Nucleus accumbens (tissue), 56 donors: ENCODE results near the gene ATM.
"Not testable (repeated sequence)": the region's sequence is repeated elsewhere in the genome, so short reads cannot be mapped to it uniquely, and the experiment has no call there.

Experiments
- DNase-seq, 56 donors: peaks; one replicate each; lab custom pipeline; 2025; lab: John Stamatoyannopoulos, UW

ATM gene

GRCh38 chr11:108346451-108346850 lies 123.6 kb downstream of the ATM start:
- no peak for DNase-seq

- DNase-seq, result no peak
Measured at GRCh38 chr11:108351468-108351867, 128.6 kb downstream of the ATM start.

- no peak for DNase-seq
Measured at GRCh38 chr11:108364159-108364558, 141.3 kb downstream of the ATM start.

GRCh38 chr11:108368134-108368533 lies 145.3 kb downstream of the ATM start:
- no peak for DNase-seq

- no peak for DNase-seq
Measured at GRCh38 chr11:108369064-108369463, 146.2 kb downstream of the ATM start.

GRCh38 chr11:108370315-108370714 lies 147.4 kb downstream of the ATM start:
- DNase-seq, result no peak

- DNase-seq, result no peak
Measured at GRCh38 chr11:108370990-108371389, 148.1 kb downstream of the ATM start.

GRCh38 chr11:108373505-108373904 lies 150.6 kb downstream of the ATM start:
- not testable (repeated sequence) for DNase-seq

- DNase-seq, result no peak
Measured at GRCh38 chr11:108388576-108388975, 165.7 kb downstream of the ATM start.

- DNase-seq, result no peak
Measured at GRCh38 chr11:108392353-108392752, 169.5 kb downstream of the ATM start.

GRCh38 chr11:108393046-108393445 lies 170.2 kb downstream of the ATM start:
- DNase-seq, result no peak

GRCh38 chr11:108394744-108395284 lies 171.9 kb downstream of the ATM start:
- no peak for DNase-seq

GRCh38 chr11:108396672-108397071 lies 173.8 kb downstream of the ATM start:
- DNase-seq, result not testable (repeated sequence)

- DNase-seq, result no peak
Measured at GRCh38 chr11:108398439-108398838, 175.6 kb downstream of the ATM start.

GRCh38 chr11:108402241-108402640 lies 179.4 kb downstream of the ATM start:
- DNase-seq, result no peak

GRCh38 chr11:108403052-108403451 lies 180.2 kb downstream of the ATM start:
- DNase-seq, result no peak

- DNase-seq, result no peak
Measured at GRCh38 chr11:108405706-108406105, 182.8 kb downstream of the ATM start.

- DNase-seq, result no peak
Measured at GRCh38 chr11:108414958-108415357, 192.1 kb downstream of the ATM start.

GRCh38 chr11:108417551-108417950 lies 194.7 kb downstream of the ATM start:
- DNase-seq, result not testable (repeated sequence)
